HEK293 (cell line): ENCODE data around the gene PTGES.

ENCODE experiments used
- PRDM1 ChIP-seq: fragments of 450-650 bp; formaldehyde crosslinking; IDR thresholded peaks from 2 replicates; pipeline ENCODE4; 2016; ENCODE audit warnings: missing biosample characterization, missing genetic modification characterization
- YY1 ChIP-seq: fragments of 450-650 bp; formaldehyde crosslinking; IDR thresholded peaks from 2 replicates; pipeline ENCODE4 v1.5.1; 2018; ENCODE audit warnings: missing biosample characterization, missing genetic modification characterization
- ZBTB7A ChIP-seq: fragments of 450-650 bp; formaldehyde crosslinking; IDR thresholded peaks from 2 replicates; pipeline ENCODE4 v1.5.1; 2016; ENCODE audit warnings: low read depth, missing biosample characterization, missing genetic modification characterization
- ZNF416 ChIP-seq: fragments of 450-650 bp; formaldehyde crosslinking; IDR thresholded peaks from 2 replicates; pipeline ENCODE4 v1.5.1; 2016; ENCODE audit warnings: missing biosample characterization, missing genetic modification characterization
- ZNF768 ChIP-seq: fragments of 450-650 bp; formaldehyde crosslinking; IDR thresholded peaks from 2 replicates; pipeline ENCODE4 v1.5.1; 2018; ENCODE audit warnings: missing biosample characterization, mild to moderate bottlenecking, missing genetic modification characterization
- TF ChIP-seq, protein P1 (sequence below): fragments of 450-650 bp; formaldehyde crosslinking; IDR thresholded peaks from 2 replicates; pipeline ENCODE4 v1.5.1; 2016; ENCODE audit warnings: missing biosample characterization, missing genetic modification characterization

GRCh38 chr9:129739432-129739831 lies 13.4 kb downstream of the PTGES start:
- no peak for TF ChIP-seq ZNF416 (tag by site-specific recombination)
- TF ChIP-seq, protein P1, sequence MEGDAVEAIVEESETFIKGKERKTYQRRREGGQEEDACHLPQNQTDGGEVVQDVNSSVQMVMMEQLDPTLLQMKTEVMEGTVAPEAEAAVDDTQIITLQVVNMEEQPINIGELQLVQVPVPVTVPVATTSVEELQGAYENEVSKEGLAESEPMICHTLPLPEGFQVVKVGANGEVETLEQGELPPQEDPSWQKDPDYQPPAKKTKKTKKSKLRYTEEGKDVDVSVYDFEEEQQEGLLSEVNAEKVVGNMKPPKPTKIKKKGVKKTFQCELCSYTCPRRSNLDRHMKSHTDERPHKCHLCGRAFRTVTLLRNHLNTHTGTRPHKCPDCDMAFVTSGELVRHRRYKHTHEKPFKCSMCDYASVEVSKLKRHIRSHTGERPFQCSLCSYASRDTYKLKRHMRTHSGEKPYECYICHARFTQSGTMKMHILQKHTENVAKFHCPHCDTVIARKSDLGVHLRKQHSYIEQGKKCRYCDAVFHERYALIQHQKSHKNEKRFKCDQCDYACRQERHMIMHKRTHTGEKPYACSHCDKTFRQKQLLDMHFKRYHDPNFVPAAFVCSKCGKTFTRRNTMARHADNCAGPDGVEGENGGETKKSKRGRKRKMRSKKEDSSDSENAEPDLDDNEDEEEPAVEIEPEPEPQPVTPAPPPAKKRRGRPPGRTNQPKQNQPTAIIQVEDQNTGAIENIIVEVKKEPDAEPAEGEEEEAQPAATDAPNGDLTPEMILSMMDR = no peak
- no peak for TF ChIP-seq ZBTB7A (tag by site-specific recombination)
- TF ChIP-seq PRDM1 = no peak
- no peak for TF ChIP-seq YY1
- no peak for TF ChIP-seq ZNF768 (tag by site-specific recombination)
